Measurements from ENCODE around the gene TIMP2. TPM values are rescaled to one million over a fixed set of nuclear protein-coding genes. Genes with fewer than 3 reads are reported as not detected.
"Not testable (repeated sequence)": the region's sequence is repeated elsewhere in the genome, so short reads cannot be mapped to it uniquely, and the experiment has no call there.

TIMP2 gene
- total RNA-seq, 1 donor from 2014 or later, result 132 TPM

DNA sequence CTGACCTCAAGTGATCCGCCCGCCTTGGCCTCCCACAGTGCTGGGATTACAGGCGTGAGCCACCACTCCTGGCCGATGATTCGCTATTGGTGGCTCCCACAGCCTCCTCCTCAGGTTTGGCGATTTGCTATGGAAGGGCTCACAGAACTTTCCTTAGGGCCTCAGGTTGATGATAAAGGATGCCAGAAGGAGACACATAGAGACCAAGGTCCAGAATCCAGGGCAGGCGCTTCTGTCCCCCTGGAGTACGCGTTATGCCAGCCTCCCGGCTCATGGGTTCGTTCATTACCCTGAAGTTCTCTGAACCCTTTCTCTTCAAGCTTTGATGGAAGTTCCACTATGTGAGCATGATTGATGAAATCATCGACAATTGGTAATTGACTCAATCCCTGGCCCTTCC, 34.6 kb upstream of the TIMP2 start:
- intact Hi-C loops (cut with micrococcal nuclease), result no loop called here
- no peak for ATAC-seq
- DNase-seq, result no peak

DNA sequence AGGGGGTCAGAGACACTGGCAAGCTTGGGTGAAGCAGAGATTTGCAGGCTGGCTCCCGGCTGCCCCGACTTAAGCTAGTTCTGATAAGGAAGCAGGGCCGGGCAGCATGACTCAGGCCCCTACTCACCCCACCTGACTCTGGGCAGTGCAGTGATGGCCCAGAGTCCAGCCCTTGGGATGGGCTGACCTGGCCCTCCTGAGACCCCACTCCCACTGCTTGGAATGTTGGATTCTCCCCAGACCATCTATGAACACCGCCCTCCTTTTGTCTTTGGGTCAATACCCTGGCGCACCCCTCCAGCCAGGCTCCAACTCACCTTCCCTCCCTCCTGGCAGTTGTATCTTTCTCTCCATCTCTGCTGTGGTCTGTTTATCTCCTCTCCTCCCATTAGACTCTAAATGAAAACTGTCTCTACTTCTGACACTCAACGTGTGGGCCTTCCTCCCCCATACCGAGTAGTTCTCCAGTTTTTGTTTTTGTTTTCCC, 33.5 kb upstream of the TIMP2 start:
- ATAC-seq, result no peak
- no peak for DNase-seq
- intact Hi-C loops (cut with micrococcal nuclease), result no loop called here

DNA sequence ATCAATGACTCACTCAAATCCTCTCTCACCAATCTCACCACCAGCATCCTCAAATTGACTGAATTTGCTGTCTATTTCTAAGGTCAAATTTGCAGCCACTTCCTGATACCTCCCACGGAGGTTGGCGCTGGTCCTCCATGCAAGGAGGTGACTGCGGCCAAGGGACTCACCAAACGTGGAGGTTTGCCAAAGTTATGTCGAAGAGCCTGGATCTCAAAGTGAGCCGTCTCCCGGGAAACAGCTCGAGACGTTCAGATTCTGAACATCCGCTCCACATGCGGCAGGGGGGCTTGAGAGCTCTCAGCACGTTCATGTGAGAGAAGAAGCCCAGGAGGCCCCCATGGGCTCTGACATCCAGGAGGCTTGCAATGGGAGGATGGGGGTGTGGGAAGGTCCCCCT, 31.9 kb upstream of the TIMP2 start:
- ATAC-seq (no peak), DNase-seq (no peak)
- intact Hi-C loops (cut with micrococcal nuclease), result no loop called here

DNA sequence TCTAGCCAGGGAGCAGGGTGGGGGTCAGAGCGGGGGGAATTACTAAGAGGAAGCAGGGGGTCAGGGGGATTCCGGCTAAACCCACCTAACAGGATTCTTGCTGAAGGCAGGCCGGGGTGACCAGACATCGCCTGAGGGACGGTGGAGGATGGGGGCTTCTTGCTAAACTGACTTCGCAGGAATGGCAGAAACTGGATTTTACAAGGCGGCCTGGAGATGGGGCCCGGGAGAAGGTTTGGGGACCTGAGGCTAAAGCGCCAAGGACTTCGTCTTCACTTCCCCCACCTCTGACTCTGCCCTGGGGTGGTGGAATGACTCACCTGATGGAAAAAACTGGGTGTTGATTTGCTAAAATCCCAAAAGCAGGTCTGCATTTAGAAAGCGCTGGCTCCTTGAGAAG, 31.1 kb upstream of the TIMP2 start:
- intact Hi-C loops (cut with micrococcal nuclease), result no loop called here
- ATAC-seq (no peak), DNase-seq (no peak)

DNA sequence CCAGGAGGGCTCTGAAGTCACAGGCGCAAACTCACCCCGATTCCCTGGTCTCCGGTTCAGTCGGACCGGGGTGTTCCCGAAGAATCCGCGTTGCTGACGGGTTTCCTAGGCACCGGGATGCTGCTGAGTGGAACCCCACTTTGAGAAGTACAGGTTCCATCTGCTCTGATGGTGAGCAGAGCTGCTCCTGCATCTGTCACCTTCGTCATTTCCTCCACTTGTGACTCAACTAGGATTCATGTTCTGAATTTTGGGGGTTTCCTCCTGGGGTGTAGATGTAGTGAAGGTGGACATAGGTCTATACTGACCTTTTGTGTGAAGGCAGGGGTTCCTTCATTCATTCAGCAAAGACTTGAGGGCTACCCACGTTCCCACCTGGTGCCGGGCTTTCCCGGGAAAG, 29.5 kb upstream of the TIMP2 start:
- DNase-seq, result no peak
- intact Hi-C loops (cut with micrococcal nuclease), result no loop called here
- no peak for ATAC-seq

DNA sequence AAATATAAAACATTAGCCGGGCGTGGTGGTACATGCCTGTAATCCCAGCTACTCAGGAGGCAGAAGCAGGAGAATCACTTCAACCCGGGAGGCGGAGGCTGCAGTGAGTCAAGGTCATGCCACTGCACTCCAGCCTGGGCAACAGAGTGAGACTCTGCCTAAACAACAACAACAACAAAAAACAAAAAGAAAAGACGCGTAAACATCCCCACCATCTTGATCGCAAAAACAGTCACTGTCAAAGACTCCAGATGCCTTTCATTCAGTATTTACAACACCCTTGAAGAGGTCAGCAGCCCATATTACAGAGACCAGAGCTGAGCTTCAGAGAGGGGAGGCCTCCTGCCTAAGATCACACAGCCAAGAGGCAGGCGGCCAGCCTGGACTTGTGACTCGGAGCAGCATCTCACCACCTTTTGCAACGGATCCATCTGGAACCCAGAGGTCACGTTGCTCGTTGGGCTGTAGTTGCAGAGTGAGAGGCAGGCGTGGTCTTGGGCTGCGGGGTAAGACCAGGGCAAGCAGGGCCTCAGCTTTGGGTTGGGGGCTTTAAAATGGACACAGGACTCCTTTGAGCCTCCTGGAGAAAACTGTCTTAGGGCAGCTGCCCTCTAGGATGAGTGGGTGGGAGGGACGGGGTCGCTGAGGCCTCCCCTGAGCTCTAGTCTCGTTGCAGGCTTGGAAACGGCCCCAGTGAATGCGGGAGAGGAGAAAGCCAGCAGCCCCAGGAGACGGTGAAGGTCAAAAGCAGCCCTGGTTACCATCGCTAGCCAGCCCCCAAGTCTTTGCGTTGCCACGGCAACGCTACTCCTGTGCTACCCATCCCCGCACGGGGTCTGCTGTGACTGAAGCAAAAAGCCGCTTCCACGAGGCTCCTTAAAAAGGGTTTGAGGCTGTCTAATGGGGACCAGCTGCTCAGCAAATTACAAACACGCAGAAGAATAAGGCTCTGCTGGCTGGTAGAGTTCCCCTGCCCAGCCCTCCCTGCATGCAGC, 28.5 kb upstream of the TIMP2 start:
- ATAC-seq, result peak; percentile 48
- DNase-seq, result peak; percentile 65

DNA sequence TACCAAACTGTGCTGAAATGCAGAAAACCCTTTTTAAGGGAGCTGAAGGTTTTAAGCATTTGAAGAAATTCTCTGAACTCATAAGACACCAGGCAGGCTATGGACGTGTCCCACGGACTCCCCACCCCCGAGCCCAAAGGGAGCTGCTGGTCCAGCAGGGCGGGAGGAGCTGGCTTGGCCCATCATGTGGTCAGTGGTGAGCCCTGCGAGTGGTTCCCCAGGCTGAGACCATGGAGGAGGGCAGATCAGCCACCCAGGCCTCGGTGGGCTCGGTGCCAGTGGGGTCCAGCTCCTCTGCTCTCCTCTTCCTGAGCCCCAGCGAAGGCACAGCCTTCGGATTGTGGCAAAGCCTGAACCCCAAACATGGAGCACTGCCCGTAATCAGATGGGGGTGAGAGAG, 27.5 kb upstream of the TIMP2 start:
- intact Hi-C loops (cut with micrococcal nuclease), result no loop called here
- DNase-seq, result no peak
- peak; percentile 49 for ATAC-seq

More for the DNA sequence above, 28.5 kb upstream of the TIMP2 start:
- intact Hi-C loops (cut with micrococcal nuclease), result no loop called here

DNA sequence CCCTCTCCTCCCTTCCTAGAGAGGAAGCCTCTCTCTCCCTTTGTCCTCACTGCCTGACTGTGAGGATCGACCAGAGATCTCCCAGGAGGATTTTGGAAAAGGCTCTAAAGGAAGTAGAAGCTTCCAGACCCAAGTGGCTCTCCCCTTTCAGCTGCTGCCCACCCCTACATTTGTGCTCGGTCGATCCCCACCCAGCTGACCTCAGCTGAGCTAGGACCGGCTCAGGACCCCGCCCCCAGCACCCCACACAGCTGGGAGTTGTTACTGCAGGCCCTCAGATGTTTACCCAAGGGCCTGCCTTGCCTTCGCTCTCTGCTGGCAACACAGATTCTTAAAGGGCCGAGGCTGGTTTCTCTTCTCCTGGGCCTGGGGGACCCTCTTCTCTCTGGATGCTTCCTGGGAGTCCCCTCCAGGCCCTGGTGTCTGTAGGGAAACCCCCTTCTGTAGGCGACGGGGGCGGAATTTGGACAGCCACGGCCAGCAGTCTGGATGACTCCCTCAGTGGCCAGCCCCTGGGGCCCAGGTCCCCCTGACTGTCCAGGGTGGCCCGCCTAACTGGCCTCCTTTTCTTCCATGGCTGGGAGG, 26.9 kb upstream of the TIMP2 start:
- DNase-seq, result peak; percentile 64
- ATAC-seq, result peak; percentile 69
- intact Hi-C loops (cut with micrococcal nuclease), result no loop called here

DNA sequence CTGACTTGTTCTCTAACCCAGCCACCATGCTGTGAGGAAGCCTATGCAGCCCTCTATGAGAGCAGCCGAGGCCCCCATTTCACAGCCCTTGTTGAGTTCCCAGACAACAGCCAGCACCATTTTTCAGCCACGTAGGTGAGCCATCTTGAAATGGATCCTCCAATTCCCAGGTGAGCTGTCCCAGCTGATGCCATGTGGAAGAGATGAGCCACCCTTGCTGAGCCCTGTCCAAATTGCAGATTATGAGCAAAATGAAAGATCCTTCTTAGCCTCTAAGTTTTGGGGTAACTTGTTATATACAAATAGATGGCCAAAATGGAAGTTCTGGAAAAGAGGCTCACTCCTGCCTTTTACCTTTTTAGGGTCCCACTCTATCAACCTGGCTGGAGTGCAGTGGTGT, 25.7 kb upstream of the TIMP2 start:
- ATAC-seq (no peak), DNase-seq (no peak)

DNA sequence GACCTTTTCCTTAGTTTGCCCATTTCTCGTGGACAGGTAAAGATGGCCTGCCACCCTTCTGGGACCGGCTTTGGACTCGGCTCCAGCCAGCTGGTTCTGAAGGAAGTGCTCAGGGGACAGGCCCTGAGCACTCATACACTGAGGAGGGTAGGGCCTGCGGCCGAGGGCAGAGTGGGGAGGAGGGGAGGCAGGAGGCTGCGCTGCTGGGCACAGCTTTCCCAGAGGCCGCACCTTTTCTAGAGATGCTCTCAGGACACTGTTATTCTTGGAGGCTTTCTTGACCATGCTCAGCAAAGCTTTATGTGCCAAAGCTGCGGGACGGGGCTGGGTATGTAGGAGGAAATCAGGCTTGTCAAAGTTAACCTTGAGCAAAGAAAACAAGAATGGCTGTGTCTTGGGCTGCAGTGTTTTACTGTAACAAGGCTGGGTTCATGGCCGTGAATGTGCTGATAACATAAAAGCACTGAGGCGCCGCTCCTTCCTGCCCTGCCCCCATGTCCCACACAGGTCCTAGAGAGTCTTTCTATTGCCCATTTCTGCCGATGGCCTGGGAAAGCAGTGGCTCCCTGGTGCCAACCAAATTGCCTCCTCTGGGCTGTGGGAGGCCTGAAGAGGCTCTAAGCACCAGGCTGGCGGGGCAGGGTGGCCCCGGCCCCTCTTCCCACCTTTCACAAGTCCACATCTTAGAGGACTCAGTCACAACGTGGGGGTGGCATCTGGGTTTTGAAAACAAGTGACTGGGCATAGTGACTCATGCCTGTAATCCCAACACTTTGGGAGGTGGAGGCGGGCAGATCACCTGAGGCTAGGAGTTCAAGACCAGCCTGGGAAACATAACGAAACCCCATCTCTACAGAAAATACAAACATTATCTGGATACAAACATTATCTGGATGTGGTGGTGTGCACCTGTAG, 22.3 kb upstream of the TIMP2 start:
- intact Hi-C loops (cut with micrococcal nuclease), result no loop called here
- ATAC-seq (no peak), DNase-seq (no peak)

More for the DNA sequence above, 25.7 kb upstream of the TIMP2 start:
- intact Hi-C loops (cut with micrococcal nuclease), result no loop called here

DNA sequence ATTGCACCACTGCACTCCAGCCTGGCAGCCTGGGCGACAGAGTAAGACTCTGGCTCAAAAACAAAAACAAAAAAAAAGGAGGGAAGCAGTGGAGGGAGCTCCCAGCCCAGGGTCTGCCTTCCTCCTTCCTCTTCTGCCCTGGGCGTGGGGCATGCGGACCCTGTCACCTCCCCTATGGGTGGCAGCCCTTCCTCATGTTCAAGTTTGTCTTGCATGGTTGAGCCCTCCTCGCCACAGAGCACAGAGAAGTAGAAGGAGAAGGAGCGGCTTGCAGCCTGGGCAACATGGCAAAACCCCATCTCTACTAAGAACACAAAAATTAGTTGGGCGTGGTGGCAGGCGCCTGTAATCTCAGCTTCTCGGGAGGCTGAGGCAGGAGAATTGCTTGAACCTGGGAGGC, 21.4 kb upstream of the TIMP2 start:
- ATAC-seq (no peak), DNase-seq (no peak)
- intact Hi-C loops (cut with micrococcal nuclease), result no loop called here

DNA sequence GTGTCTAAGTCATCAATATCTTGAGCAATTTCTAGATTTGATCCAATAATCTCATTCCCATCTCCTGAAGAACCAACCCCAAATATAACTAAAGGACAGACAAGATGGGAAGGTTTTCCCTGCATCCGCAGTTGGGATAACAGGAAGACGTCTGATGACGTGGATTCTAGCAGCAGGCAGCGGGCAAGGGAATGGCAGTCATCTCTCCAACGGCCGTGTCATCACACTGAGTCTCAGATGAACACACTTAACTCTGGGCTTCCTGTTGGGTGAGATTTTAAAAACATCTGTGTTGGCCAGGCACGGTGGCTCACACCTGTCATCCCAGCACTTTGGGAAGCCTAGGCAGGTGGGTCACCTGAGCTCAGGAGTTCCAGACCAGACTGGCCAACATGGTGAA, 20.9 kb upstream of the TIMP2 start:
- intact Hi-C loops (cut with micrococcal nuclease), result no loop called here
- no peak for ATAC-seq
- DNase-seq, result no peak

DNA sequence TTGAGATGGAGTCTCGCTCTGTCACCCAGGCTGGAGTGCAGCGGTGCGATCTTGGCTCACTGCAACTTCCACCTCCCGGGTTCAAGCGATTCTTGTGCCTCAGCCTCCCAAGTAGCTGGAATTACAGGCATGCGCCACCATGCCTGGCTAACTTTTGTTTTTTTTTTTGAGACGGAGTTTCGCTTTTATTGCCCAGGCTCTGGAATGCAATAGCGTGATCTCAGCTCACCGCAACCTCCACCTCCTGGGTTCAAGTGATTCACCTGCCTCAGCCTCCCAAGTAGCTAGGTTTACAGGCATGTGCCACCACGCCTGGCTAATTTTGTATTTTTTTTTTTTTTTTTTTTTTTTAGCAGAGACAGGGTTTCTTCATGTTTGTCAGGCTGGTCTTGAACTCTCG, 20.3 kb upstream of the TIMP2 start:
- ATAC-seq; intact Hi-C loops (cut with micrococcal nuclease); DNase-seq: not testable (repeated sequence)

DNA sequence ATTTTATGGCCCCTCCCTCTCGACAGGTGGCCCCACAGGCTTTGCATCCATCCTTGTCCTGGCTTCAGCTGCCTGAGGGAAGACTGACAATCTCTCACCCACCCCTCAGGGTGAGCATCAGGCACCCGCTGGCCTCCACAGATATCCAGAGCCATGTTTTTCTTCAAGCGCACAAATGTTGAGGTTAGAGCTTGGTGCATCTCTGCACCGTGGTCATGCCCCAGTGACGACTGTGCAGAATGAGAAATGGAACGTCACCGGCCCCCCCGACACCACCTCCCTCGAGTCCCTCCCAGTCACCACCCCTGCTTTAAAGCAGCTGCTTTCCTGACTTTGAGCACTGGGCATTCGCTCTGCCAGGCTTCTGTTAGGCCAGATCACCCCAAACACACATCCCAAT, 19.8 kb upstream of the TIMP2 start:
- DNase-seq, result no peak
- no peak for ATAC-seq

DNA sequence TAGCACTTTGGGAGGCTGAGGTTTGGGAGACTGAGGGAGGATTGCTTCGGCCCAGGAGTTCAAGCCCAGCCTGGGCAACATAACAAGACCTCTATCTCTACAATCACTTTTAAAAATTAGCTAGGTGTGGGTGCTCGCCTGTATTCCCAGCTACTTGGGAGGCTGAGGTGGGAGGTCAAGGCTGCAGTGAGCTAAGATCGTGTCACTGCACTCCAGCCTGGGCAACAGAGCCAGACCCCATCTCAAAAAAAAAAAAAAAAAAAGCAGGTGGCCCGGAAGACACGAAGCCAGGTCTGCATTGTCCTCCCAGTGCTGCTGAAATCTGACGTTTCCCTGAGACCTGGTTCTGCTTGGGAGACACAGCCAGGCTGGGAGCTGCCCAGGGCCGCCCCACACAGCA, 18.8 kb upstream of the TIMP2 start:
- no peak for DNase-seq
- intact Hi-C loops (cut with micrococcal nuclease), result no loop called here
- ATAC-seq, result no peak

More for the DNA sequence above, 19.8 kb upstream of the TIMP2 start:
- intact Hi-C loops (cut with micrococcal nuclease), result no loop called here

DNA sequence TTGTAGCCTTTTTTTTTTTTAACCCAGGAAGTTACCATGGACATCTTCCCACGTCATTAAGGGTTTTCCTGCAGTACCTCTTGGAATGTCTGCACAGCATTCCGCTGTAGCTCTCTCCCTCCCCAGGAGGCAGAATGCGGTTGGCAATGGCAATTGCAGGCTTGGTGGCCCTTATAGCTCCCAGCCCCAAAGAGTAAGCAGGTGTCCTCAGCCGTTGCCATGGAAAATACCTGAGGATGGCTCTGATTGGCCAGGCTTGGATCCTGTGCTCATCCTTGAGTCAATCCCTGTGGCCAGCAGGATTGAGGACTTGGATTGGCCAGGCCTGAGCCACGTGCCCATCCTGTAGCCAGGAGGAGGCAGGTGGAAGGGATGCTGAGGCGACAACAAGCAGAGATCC, 15.5 kb upstream of the TIMP2 start:
- no peak for DNase-seq
- intact Hi-C loops (cut with micrococcal nuclease), result no loop called here
- no peak for ATAC-seq

DNA sequence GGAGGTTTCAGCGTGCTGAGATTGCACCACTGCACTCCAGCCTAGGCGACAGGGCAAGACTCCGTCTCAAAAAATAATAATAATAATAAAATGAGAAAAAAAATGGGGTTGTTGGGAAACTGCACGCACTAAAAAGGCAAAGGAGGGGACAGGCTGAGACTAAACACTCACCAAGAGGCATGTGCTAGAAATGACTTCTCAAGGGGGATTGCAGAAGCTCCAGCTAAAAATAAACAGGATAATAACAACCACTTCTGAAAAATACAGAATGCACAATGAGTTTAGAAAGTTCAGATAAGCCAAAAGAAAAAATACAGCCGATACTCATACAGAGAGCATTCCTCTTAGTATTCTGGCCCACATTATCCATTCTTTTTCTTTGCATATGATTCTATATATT, 15.1 kb upstream of the TIMP2 start:
- no peak for DNase-seq
- no peak for ATAC-seq

DNA sequence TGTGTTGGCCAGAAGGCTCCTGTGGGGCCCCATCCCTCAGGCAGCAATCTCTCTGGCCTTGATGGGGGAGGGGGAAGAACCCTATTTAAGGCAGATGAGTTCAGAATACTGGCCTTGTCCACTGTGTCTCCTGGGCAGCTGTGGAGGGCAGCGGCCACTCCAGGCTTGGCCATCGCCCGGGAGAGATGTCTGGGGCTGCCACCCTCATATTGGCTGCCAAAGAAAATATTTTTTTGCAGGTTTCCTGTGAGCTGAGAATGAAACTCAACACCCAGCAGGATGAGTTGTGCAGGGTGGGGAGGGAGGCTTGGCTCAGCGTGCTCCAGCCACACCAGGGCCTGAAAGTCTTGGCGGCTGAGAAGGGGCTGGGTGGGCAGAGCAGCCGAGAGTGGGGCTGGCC, 14.4 kb upstream of the TIMP2 start:
- ATAC-seq, result no peak
- intact Hi-C loops (cut with micrococcal nuclease), result no loop called here
- DNase-seq, result no peak

More for the DNA sequence above, 15.1 kb upstream of the TIMP2 start:
- intact Hi-C loops (cut with micrococcal nuclease), result no loop called here

DNA sequence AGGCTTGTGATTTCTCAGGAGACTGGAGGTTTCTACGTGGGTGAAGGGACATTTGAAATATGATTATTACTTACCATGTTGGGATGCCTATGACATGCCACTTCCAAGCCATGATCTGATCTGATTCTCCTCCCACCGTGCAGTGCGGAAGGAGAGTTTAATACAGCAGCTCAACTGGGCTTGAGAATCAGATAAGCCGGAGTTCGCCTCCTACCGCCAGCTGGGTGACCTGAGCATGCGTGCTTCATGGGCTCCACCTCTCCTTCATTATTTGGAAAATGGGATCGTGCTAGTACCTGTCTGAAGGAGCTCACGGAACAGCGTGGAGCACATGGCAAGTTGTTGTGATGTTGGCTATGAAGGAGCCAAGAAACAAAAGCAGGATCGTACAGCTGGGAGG, 12.4 kb upstream of the TIMP2 start:
- ATAC-seq, result no peak
- no peak for DNase-seq
- intact Hi-C loops (cut with micrococcal nuclease), result no loop called here
